Hematopoietic multipotent progenitor cell treated with erythropoietin and hydrocortisone succinate and interleukin-3 and kit ligand, for 6 days (in vitro differentiated cells): ENCODE measurements around the gene AIRE.

Experiments used
- DNase-seq: peaks from one replicate; pipeline ENCODE4 v3.0.0-alpha.2; 2015

The AIRE gene

GRCh38 chr21:44305691-44306090 is 20.0 kb downstream of the AIRE start:
- no peak for DNase-seq

- DNase-seq = no peak
Observed at GRCh38 chr21:44306936-44307704, 21.4 kb downstream of the AIRE start.

DNA sequence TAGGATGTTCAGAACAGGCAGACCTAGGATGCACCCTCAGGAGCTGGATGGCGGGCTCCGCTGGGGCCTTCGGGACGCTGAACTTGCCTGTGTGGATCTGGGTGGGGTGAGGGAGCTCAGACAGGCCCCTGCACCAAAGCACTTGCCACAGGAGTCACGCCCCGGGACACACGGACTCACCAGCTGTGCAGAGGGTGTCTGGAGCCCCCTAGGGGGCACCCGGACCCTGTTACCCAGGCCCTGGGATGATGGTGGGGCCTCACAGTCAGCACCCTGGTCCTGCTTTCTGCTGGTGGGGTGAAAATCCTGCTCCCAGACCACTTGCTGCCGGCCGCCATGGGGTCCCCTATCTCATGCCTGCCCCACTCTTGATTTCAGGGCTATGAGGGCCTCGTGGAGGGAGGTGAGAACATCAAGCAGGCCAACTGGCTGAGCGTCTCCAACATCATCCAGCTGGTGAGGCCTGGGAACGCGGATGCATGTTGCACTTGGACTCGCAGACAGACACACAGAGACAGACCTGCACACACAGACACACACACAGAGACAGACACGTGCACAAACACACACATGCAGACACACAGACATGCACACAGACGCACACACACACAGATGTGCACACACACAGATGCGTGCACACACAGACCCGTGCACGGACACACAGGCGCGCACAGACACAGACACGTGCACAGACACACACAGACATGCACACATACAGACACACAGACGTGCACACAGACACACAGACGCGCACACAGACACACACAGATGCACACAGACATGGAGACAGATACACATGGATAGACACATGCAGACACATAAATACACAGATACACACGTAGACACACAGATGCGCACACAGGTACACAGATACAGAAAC is 25.2 kb downstream of the AIRE start:
- no peak for DNase-seq

GRCh38 chr21:44312089-44312488 is 26.4 kb downstream of the AIRE start:
- DNase-seq = no peak

- DNase-seq = no peak
Observed at GRCh38 chr21:44312716-44313115, 27.0 kb downstream of the AIRE start.

DNA sequence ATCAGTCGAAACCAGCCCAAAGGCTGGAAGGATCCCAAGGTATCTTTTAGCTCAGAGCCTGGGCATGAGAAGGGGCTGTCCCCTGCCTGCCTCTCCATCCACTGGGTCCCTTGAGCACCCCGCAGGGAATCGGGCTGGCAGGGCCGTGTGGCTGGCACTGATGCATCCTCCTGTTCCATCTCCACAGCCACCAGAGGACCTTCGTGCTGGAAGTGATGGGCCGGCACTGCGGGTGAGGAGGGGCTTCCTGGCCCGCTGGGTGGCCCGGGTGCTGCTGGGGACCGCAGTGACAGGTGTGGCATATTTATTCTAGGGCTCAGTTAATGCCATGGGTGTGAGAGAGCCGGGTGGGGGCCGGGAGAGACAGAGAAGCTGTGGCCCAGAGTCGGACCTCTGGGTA is 27.8 kb downstream of the AIRE start:
- DNase-seq = no peak

DNA sequence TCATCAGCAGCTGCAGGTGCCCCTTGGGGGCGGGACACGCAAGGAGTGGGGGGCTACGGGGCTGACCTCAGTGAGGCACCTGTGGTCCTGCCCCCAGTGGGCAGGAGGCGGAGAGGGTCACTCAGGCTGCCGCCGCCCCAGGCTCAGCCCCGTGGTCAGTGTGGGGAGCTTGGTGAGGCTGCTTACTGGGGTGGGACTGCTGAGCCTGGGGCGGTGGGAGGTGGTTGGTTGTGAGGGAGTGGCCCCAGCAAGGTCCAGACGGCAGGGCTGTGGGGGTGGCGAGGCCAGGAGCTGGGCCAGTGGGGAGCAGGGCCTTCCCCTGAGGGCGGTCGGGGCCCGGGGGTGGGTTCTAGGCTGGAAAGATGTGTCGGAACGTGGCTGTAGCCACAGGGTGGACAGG is 28.5 kb downstream of the AIRE start:
- DNase-seq = no peak

DNA sequence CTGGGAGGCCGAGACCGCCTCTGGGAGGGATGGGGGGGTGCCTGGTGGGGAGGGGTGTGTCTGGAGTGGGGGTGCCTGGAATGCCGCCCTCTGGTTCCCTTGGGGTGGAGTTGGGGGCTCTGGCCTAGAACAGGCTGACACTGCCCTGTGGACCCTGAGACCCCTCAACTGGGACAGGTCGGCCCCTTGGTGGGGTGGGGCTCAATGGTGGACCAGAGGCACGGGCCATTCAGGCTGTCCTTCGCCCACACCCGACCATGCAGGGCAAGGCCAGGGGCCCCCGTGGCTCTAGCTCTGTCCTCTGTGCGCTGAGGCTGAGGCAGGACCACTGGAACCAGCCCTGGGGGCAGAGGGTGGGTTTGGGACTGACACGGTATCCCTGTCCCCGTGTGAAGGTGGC is 28.9 kb downstream of the AIRE start:
- no peak for DNase-seq

GRCh38 chr21:44315691-44316203 is 30.1 kb downstream of the AIRE start:
- DNase-seq = no peak

DNA sequence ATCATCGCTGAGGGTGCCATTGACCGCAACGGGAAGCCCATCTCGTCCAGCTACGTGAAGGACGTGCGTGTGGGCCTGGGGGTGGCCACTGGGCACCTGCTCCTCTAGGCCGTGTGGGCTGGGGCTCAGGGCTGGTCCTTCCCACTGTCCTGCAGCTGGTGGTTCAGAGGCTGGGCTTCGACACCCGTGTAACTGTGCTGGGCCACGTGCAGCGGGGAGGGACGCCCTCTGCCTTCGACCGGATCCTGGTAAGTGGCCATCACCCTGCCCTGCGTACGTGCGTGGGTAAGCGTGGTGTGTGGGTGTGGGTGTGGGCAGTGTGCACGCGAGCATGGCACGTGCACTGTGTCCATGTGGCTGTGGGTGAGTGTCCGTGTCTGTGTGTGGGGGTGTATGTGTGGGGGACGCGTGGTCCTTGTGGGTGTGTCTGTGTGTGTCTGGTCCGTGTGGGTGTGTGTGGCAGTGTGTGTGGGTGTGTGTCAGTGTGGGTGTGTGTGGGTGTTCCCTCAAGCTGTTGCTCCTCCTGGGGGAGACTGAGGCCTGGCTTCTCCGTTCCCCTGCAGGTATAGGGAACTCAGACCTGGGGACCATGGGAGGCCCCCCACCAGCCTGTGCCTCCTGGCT is 30.7 kb downstream of the AIRE start:
- no peak for DNase-seq

GRCh38 chr21:44317241-44317782 is 31.6 kb downstream of the AIRE start:
- no peak for DNase-seq

GRCh38 chr21:44317871-44318270 is 32.2 kb downstream of the AIRE start:
- no peak for DNase-seq

DNA sequence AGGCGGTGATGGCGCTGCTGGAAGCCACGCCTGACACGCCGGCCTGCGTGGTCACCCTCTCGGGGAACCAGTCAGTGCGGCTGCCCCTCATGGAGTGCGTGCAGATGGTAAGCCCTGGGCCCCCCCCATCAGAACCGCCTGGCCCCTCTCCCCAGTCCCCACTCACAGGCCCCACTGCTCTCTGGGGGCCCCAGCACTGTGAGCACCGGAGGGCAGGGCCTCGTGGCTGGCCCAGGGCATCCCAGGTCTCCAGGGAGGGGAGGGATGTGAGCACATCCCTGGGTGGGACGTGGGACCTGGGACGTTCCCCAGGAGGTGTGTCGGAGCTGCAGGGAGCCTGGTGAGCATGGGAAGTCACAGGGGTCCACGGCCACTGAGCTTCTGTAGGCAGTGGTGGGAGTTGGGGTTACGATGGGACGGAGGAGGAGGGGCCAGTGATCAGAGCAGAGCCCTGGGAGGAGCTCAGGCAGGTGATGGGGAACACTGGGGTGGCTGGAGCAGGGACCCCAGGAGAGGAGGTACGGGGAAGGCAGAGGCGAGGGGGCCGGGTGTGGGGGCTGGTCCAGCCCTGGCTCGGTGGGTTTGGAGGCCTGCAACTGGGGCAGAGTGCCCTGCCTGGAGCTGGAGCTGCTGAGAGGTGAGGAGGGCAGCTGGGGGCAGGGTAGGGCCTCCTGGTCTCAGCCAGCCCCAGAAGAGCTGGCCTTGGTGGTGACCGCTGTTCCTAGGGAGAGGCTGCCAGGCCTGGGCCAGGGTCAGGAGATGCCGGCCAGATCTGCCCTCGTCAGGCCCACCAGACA is 33.0 kb downstream of the AIRE start:
- no peak for DNase-seq

DNA sequence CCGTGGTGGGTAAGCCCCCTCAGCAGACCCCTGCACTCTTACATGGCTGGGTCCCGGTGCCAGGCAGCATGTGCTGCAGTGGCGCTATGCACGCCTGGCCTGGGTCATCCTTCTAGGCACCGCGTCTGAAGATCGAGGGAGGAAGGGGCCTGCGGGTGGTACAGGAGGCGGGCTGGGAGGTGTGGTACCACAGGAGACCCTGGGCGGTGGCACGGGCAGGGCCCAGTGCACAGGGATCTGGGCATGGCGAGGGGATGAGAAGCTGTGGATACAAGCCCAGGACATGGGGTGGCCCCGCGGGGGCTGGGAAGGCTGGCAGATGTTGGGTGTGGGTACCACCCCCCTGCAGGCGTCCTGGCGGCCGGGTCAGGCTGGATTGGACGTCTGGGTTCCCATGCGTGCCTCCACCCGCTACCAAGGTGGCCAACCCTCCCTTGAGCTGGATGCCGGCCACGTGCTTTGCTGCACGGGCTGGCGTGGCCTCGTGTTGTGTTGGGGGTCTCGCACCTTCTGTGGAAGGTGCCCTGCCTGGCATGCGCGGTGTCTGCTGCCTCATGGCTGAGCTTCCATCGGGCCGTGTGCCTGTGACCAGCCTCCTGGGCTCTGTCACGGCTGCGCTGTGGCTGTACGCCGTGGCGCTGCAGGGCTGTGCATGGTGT is 33.9 kb downstream of the AIRE start:
- no peak for DNase-seq

- no peak for DNase-seq
Observed at GRCh38 chr21:44320847-44321246, 35.2 kb downstream of the AIRE start.

- DNase-seq = no peak
Observed at GRCh38 chr21:44321846-44322450, 36.3 kb downstream of the AIRE start.

- no peak for DNase-seq
Observed at GRCh38 chr21:44322621-44323325, 37.1 kb downstream of the AIRE start.

- DNase-seq = no peak
Observed at GRCh38 chr21:44323591-44323990, 37.9 kb downstream of the AIRE start.

GRCh38 chr21:44324106-44324853 is 38.6 kb downstream of the AIRE start:
- DNase-seq = no peak

DNA sequence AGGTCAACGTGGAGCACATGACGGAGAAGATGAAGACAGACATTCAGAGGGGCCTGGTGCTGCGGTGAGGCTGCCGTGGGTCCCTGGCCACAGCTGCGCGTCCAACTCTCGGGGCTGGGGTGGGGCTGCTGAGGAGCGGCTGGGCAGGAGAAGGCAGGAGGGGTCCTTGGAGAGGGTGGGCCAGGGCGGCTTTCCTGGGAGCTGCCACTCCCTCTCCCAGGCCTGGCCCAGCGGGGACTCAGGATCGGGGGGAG is 39.1 kb downstream of the AIRE start:
- DNase-seq = no peak
